Activated CD4-positive, alpha-beta memory T cell treated with anti-CD3 and anti-CD28 coated beads, Interleukin-2, amount 10 ng/mL, durations not matched to agents 7 days and 5 days (primary cell): ENCODE results near the gene ZNF557. TPM values are rescaled to one million over a fixed set of nuclear protein-coding genes. Genes with fewer than 3 reads are reported as not detected.
"Not testable (repeated sequence)": the region's sequence is repeated elsewhere in the genome, so short reads cannot be mapped to it uniquely, and the experiment has no call there.

Source experiments
- CTCF ChIA-PET: fragments of 350-600 bp; sonication (Branson Sonifier 250); formaldehyde crosslinking; loops from one replicate; lab custom pipeline; 2021; ENCODE audit warnings: antibody characterized with exemption, inconsistent platforms; lab: Charles Lee
- POLR2A ChIA-PET: fragments of 350-600 bp; sonication (Branson Sonifier 250); formaldehyde crosslinking; loops from one replicate; lab custom pipeline; 2021; ENCODE audit warnings: antibody characterized with exemption; lab: Charles Lee
- DNase-seq: peaks from one replicate; pipeline ENCODE4 v3.0.0-alpha.2; 2020
- H3K27ac Mint-ChIP-seq: one replicate; pipeline ENCODE4 v1.8.0; 2021; ENCODE audit warnings: mild to moderate bottlenecking, mixed read lengths
- H3K27me3 Mint-ChIP-seq: one replicate; pipeline ENCODE4 v1.8.0; 2021; ENCODE audit warnings: mixed read lengths
- H3K36me3 Mint-ChIP-seq: one replicate; pipeline ENCODE4 v1.8.0; 2021; ENCODE audit warnings: low read depth, mixed read lengths
- H3K4me1 Mint-ChIP-seq: one replicate; pipeline ENCODE4 v1.8.0; 2021; ENCODE audit warnings: mixed read lengths
- H3K4me3 Mint-ChIP-seq: one replicate; pipeline ENCODE4 v1.8.0; 2021; ENCODE audit warnings: mild to moderate bottlenecking, mixed read lengths
- H3K9me3 Mint-ChIP-seq: one replicate; pipeline ENCODE4 v1.8.0; 2021; ENCODE audit warnings: mixed read lengths
- total RNA-seq, 2 experiments: library from RNA; stranded (reverse); gene quantifications; one replicate each; pipeline ENCODE4 v1.2.3, GENCODE V29; 2021

The ZNF557 gene
- total RNA-seq, 2 experiments from 2014 or later: 12.9 to 13.4 TPM

DNA sequence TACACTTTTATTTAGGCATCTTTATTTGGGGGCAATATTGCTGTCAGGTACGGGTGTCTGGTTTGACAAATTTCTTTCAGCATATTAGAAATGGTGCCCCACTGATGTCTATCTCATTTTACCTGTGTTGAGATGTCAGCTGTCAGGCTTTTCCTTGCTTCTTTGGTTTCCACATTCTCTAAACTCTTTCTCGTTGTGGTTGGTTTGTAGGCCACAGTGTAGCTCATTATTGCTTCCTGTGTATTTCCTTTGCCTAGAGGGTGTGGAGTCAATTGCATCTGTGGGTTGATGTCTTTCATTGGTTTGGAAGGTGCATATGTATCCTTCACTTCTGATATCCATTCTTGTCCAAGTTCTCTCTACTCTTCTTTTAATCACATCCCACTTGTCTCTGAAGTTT lies 9.5 kb upstream of the ZNF557 start:
- not testable (repeated sequence) for H3K4me1 Mint-ChIP-seq

DNA sequence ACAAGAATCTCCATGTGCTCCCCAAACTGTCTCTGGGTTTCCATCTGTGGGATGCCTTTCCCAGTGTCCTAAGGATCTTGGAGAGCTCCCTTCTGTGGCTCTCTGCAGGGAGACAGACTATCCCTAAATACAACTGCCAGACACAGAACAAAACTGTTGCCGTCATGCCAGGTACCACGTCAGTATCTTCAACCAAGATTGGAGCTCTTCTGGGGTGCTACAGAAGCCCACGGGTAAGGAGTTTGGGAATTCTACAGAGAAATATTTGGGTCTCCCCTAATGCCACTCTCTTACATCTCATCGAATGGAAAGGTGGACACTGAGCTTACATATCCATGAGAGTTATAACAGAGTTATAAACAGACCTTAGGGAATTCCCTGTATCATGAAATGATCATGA lies 6.2 kb upstream of the ZNF557 start:
- Mint-ChIP-seq H3K36me3 (no peaks in the 10 kb centered on the region), H3K9me3 (no peaks in the 10 kb centered on the region), H3K27ac (no peak overlapping the region), H3K4me1 (no peaks in the 10 kb centered on the region), H3K27me3 (no peaks in the 10 kb centered on the region), H3K4me3 (no peak overlapping the region)
- ChIA-PET CTCF (no interaction called here), POLR2A (no interaction called here)
- no peak for DNase-seq

More for the DNA sequence above, 9.5 kb upstream of the ZNF557 start:
- H3K4me3 Mint-ChIP-seq, CTCF ChIA-PET, H3K27me3 Mint-ChIP-seq, H3K27ac Mint-ChIP-seq, POLR2A ChIA-PET, H3K36me3 Mint-ChIP-seq, DNase-seq, H3K9me3 Mint-ChIP-seq: not testable (repeated sequence)

- Mint-ChIP-seq H3K27me3 (no peaks in the 10 kb centered on the region), H3K36me3 (peaks cover under 1% of the 10 kb centered on the region), H3K9me3 (peaks cover under 1% of the 10 kb centered on the region), H3K4me3 (no peak overlapping the region), H3K27ac (no peak overlapping the region), H3K4me1 (peaks cover 4% of the 10 kb centered on the region)
- CTCF ChIA-PET: no interaction called here
- no peak for DNase-seq
- POLR2A ChIA-PET: no interaction called here
These were observed 5.6 kb upstream of the ZNF557 start for GRCh38 chr19:7063764-7064418.

- POLR2A ChIA-PET, H3K9me3 Mint-ChIP-seq, CTCF ChIA-PET, H3K27ac Mint-ChIP-seq, DNase-seq, H3K4me3 Mint-ChIP-seq, H3K27me3 Mint-ChIP-seq: not testable (repeated sequence)
- H3K4me1 Mint-ChIP-seq: peaks cover 19% of the 10 kb centered on the region
- H3K36me3 Mint-ChIP-seq: peaks cover 22% of the 10 kb centered on the region
These were observed 2.4 kb upstream of the ZNF557 start for GRCh38 chr19:7067122-7067521.

DNA sequence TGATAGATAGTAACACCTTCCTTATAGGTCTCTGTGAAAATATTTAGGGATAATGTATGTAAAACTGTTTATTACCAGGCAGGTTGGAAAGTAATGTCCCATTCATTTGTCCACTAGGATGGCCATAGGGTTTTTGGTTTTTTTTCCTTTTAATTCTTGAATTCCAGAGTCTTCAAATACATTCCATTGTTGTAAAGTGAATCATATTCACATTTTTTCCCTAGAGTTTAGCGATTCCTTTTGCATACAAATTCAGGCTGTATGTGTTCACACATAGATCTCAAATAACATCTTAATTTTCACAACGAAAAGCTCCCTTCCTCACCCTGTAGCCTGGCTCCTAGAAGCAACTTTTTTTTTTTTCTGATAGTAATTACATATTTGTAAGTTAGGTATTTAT lies 1.8 kb upstream of the ZNF557 start:
- H3K9me3 Mint-ChIP-seq: peaks cover 6% of the 10 kb centered on the region
- POLR2A ChIA-PET: interaction anchor here (3.1 kb wide), 1 partner anchor 31 kb away, joined by 38 read pairs; no protein-coding TSS in a partner anchor
- H3K4me1 Mint-ChIP-seq: peaks cover 24% of the 10 kb centered on the region
- CTCF ChIA-PET: interaction anchor here (1.7 to 3.3 kb wide), 3 partner anchors 32 to 55 kb away, joined by 4 to 12 read pairs (median 11); no protein-coding TSS in a partner anchor
- H3K4me3 Mint-ChIP-seq: no peak overlapping the region
- H3K36me3 Mint-ChIP-seq: peaks cover 28% of the 10 kb centered on the region
- no peak overlapping the region for H3K27ac Mint-ChIP-seq
- no peaks in the 10 kb centered on the region for H3K27me3 Mint-ChIP-seq
- no peak for DNase-seq

GRCh38 chr19:7068599-7068998 lies 904 bp upstream of the ZNF557 start:
- Mint-ChIP-seq H3K27ac (peak overlapping the region; percentile 91), H3K4me3 (peak overlapping the region; percentile 96), H3K36me3 (peaks cover 34% of the 10 kb centered on the region), H3K4me1 (peaks cover 24% of the 10 kb centered on the region), H3K27me3 (no peaks in the 10 kb centered on the region), H3K9me3 (peaks cover 8% of the 10 kb centered on the region)
- DNase-seq: no peak
- POLR2A ChIA-PET: interaction anchor here (0.9 to 3.1 kb wide), 10 partner anchors 13 to 800 kb away, joined by 3 to 38 read pairs (median 4); partner anchors contain the start of genes ARHGEF18 and SH2D3A
- CTCF ChIA-PET: interaction anchor here (1.0 to 3.3 kb wide), 5 partner anchors 31 to 934 kb away, joined by 3 to 12 read pairs (median 7); no protein-coding TSS in a partner anchor

- H3K4me1 Mint-ChIP-seq: peaks cover 24% of the 10 kb centered on the region
- peaks cover 47% of the 10 kb centered on the region for H3K36me3 Mint-ChIP-seq
- peak overlapping the region; percentile 96 for H3K4me3 Mint-ChIP-seq
- CTCF ChIA-PET: interaction anchor here (0.8 to 3.3 kb wide), 4 partner anchors 29 to 207 kb away, joined by 3 to 11 read pairs (median 5); no protein-coding TSS in a partner anchor
- peak overlapping the region; percentile 91 for H3K27ac Mint-ChIP-seq
- POLR2A ChIA-PET: interaction anchor here (1.0 to 3.1 kb wide), 15 partner anchors 8 to 799 kb away, joined by 3 to 38 read pairs (median 4); partner anchors contain the start of genes ARHGEF18, GPR108, PET100 and SH2D3A
- DNase-seq: no peak
- no peaks in the 10 kb centered on the region for H3K27me3 Mint-ChIP-seq
- peaks cover 10% of the 10 kb centered on the region for H3K9me3 Mint-ChIP-seq
These were observed 362 bp downstream of the ZNF557 start for GRCh38 chr19:7069904-7070226.

DNA sequence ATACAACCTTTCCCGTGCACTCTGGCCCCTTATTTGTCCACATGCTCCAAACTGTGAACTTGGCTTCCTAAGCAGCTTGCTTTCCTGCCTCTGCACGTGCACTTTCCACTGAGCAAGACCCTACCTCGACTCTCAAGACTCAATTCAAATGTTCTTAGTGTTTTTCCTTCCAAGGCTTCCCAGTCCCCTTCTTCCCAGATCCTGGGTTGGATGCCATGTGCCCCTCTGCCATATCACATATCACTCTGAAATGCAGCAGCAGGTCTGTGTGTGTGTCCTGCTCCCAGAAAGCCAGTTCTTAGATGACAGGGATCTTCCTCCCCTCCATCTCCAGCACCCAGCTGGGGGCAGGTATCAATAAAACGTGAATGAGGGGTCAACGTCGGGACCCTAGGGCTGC lies 3.0 kb downstream of the ZNF557 start:
- CTCF ChIA-PET: no interaction called here
- Mint-ChIP-seq H3K36me3 (peaks cover 73% of the 10 kb centered on the region), H3K4me1 (peaks cover 24% of the 10 kb centered on the region), H3K27ac (no peak overlapping the region), H3K27me3 (no peaks in the 10 kb centered on the region), H3K9me3 (peaks cover 16% of the 10 kb centered on the region), H3K4me3 (peak overlapping the region; percentile 43)
- DNase-seq: no peak
- POLR2A ChIA-PET: no interaction called here

DNA sequence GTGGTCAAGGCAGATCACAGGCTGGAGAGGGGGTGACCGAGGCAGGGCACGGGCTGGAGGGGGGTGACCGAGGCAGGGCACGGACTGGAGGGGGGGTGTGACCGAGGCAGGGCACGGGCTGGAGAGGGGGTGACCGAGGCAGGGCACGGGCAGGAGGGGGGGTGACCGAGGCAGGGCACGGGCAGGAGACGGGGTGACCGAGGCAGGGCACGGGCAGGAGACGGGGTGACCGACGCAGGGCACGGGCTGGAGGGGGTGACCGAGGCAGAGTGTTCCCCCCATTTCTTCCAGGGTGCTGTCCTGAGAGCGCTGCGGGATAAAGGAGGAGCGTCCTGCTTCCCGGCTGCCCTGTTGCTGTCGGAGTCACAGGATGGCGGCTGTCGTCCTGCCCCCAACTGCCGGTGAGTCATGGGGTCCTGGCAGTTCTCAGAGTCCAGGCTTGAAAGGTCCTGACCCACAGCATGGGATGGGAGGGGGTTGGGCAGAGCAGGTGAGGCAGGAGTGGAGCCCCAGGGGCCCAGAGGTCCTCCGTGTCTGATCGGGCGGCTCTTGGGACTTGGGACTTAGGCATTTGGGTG lies 5.3 kb downstream of the ZNF557 start:
- Mint-ChIP-seq H3K27me3 (no peaks in the 10 kb centered on the region), H3K4me3 (no peak overlapping the region), H3K27ac (no peak overlapping the region), H3K36me3 (peaks cover 88% of the 10 kb centered on the region), H3K9me3 (peaks cover 30% of the 10 kb centered on the region), H3K4me1 (peaks cover 17% of the 10 kb centered on the region)
- ChIA-PET POLR2A (no interaction called here), CTCF (interaction anchor here (0.6 kb wide), 1 partner anchor 814 kb away, joined by 3 read pairs; no protein-coding TSS in a partner anchor)
- DNase-seq: no peak

- Mint-ChIP-seq H3K4me1 (peaks cover 6% of the 10 kb centered on the region), H3K36me3 (peaks cover 89% of the 10 kb centered on the region), H3K27me3 (no peaks in the 10 kb centered on the region), H3K9me3 (peaks cover 40% of the 10 kb centered on the region), H3K27ac (no peak overlapping the region), H3K4me3 (no peak overlapping the region)
- no peak for DNase-seq
- CTCF ChIA-PET: no interaction called here
- POLR2A ChIA-PET: no interaction called here
These were observed 6.6 kb downstream of the ZNF557 start for GRCh38 chr19:7076151-7076550.

DNA sequence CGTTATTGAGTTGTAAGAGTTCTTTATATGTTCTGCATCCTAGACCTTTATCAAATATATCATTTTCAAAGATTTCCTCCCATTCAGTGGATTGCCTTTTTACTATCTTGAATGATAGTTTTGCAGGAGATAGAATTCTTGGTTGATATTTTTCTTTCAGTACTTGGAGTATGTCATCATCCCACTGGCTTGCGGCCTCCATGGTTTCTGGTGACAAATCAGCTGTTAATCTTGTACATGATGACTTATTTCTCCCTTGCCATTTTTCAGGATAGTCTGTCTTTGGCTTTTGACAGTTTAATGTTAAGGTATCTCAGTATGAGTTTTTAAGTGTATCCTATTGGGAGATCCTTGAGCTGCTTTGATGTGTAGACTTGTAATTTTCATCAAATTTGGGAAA lies 8.5 kb downstream of the ZNF557 start:
- Mint-ChIP-seq H3K9me3 (peaks cover 45% of the 10 kb centered on the region), H3K4me1 (no peaks in the 10 kb centered on the region), H3K36me3 (peaks cover 95% of the 10 kb centered on the region), H3K4me3 (no peak overlapping the region), H3K27me3 (no peaks in the 10 kb centered on the region), H3K27ac (no peak overlapping the region)
- DNase-seq: no peak
- ChIA-PET CTCF (interaction anchor here (0.7 kb wide), 1 partner anchor 267 kb away, joined by 4 read pairs; no protein-coding TSS in a partner anchor), POLR2A (interaction anchor here (0.6 to 0.9 kb wide), 2 partner anchors 8 to 21 kb away, joined by 3 read pairs; partner anchors contain the start of gene ZNF557)

DNA sequence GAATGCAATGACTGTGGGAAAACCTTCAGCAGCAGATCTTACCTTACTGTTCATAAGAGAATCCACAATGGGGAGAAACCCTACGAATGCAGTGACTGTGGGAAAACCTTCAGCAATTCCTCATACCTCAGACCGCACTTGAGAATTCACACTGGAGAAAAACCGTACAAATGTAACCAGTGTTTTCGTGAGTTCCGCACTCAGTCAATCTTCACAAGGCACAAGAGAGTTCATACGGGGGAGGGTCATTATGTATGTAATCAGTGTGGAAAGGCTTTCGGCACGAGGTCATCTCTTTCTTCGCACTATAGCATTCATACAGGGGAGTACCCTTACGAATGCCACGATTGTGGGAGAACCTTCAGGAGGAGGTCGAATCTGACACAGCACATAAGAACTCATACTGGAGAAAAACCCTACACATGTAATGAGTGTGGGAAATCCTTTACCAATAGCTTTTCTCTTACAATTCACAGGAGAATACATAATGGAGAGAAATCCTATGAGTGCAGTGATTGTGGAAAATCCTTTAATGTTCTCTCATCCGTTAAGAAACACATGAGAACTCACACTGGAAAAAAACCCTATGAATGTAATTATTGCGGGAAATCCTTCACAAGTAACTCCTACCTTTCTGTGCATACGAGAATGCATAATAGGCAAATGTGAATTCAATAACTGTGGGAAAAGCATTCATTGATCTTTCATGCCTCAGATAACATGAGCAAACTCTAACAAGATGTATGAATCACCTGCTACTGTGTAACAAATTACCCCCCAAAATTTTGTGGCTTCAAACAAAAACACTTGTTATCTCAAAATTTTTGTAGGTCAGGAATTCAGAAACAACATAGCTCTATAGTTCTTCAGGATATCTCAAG lies 13.8 kb downstream of the ZNF557 start:
- CTCF ChIA-PET: no interaction called here
- Mint-ChIP-seq H3K36me3 (peaks cover 81% of the 10 kb centered on the region), H3K9me3 (peaks cover 60% of the 10 kb centered on the region), H3K4me1 (no peaks in the 10 kb centered on the region), H3K27ac (peak overlapping the region; percentile 40), H3K27me3 (no peaks in the 10 kb centered on the region), H3K4me3 (no peak overlapping the region)
- POLR2A ChIA-PET: interaction anchor here (1.2 kb wide), 1 partner anchor 14 kb away, joined by 3 read pairs; the partner anchor contains the start of gene ZNF557
- no peak for DNase-seq
